ENCODE data around the gene PPIP5K2.
"Not testable (repeated sequence)": the region's sequence is repeated elsewhere in the genome, so short reads cannot be mapped to it uniquely, and the experiment has no call there.

The PPIP5K2 gene

DNA sequence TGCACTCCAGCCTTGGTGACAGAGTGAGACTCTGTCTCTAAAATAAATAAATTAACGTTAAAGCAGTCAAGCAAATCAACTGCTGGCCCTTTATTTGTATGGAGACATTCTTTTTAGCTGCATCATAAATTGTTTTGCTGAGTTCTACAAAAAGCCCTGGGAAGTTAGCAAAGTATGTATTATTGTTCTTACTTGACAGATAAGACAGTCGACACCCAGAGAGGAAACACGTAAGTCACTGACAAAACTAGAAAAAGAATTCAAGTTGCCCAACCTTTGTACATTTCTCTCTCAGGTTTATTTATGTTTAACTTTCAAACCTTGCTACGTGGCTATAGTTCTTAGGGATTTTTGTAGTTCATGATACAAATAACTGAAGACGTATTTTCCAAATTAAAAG is 98.1 kb downstream of the PPIP5K2 start:
- DNase-seq (ENCODE audit: low read depth): no peak
- TF ChIP-seq, protein P1, sequence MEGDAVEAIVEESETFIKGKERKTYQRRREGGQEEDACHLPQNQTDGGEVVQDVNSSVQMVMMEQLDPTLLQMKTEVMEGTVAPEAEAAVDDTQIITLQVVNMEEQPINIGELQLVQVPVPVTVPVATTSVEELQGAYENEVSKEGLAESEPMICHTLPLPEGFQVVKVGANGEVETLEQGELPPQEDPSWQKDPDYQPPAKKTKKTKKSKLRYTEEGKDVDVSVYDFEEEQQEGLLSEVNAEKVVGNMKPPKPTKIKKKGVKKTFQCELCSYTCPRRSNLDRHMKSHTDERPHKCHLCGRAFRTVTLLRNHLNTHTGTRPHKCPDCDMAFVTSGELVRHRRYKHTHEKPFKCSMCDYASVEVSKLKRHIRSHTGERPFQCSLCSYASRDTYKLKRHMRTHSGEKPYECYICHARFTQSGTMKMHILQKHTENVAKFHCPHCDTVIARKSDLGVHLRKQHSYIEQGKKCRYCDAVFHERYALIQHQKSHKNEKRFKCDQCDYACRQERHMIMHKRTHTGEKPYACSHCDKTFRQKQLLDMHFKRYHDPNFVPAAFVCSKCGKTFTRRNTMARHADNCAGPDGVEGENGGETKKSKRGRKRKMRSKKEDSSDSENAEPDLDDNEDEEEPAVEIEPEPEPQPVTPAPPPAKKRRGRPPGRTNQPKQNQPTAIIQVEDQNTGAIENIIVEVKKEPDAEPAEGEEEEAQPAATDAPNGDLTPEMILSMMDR (conservative IDR thresholded peaks at IDR 0.05; ENCODE audit: control insufficient read depth, insufficient read depth, low read depth, low read length): no peak
- no peak overlapping the region for H3K4me3 ChIP-seq (ENCODE audit: control insufficient read depth, low read depth, low read length)

DNA sequence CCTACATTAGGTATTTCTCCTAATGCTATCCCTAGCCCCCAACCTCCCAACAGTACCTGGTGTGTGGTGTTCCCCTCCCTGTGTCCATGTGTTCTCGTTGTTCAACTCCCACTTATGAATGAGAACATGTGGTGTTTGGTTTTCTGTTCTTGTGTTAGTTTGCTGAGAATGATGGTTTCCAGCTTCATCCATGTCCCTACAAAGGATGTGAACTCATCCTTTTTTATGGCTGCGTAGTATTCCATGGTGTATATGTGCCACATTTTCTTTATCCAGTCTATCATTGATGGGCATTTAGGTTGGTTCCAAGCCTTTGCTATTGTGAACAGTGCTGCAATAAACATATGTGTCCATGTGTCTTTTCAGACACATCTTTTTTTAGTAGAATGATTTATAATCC is 99.0 kb downstream of the PPIP5K2 start:
- H3K4me3 ChIP-seq (ENCODE audit: control insufficient read depth, low read depth, low read length); DNase-seq (ENCODE audit: low read depth): not testable (repeated sequence)

DNA sequence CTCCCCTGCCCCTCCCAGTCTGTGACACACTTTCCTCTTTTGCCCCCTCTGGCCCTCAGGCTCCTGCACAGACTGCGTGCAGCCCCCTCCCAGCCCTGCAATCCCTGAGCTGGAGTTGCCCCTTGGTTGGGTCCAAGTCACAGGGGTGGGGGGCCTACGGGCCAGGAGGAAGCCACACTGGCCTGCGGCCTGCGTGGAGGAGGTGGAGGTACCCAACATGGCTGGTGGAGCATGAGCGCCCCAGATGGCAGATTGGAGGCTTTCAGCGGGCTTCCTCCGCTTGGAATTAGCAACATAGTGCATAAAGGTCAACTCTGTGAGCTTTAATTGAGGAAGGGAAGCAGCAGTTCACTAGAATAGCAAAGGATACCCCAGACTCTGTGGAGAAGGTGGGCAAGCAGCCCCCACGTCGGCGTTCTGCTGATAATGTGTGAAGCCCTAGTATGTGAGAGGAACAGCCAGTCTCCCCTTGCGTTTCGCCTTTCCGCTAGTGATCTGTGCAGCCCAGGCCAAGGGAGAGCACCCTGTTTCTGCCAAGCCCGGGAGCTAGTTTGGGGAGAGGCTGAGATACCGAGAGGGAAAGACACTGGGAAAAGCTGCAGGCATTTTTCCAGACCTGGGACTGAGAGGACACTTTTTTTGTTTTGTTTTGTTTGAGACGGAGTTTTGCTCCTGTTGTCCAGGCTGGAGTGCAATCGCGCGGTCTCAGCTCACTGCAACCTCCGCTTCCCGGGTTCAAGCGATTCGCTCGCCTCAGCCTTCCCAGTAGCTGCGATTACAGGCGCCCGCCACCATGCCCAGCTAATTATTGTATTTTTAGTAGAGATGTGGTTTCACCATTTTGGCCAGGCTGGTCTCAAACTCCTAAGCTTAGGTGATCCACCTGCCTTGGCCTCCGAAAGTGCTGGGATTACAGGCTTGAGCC is 103.2 kb downstream of the PPIP5K2 start:
- no peak for DNase-seq (ENCODE audit: low read depth)
- H3K4me3 ChIP-seq (ENCODE audit: control insufficient read depth, low read depth, low read length): no peak overlapping the region
- TF ChIP-seq, protein P1 (conservative IDR thresholded peaks at IDR 0.05; ENCODE audit: control insufficient read depth, insufficient read depth, low read depth, low read length): no peak

DNA sequence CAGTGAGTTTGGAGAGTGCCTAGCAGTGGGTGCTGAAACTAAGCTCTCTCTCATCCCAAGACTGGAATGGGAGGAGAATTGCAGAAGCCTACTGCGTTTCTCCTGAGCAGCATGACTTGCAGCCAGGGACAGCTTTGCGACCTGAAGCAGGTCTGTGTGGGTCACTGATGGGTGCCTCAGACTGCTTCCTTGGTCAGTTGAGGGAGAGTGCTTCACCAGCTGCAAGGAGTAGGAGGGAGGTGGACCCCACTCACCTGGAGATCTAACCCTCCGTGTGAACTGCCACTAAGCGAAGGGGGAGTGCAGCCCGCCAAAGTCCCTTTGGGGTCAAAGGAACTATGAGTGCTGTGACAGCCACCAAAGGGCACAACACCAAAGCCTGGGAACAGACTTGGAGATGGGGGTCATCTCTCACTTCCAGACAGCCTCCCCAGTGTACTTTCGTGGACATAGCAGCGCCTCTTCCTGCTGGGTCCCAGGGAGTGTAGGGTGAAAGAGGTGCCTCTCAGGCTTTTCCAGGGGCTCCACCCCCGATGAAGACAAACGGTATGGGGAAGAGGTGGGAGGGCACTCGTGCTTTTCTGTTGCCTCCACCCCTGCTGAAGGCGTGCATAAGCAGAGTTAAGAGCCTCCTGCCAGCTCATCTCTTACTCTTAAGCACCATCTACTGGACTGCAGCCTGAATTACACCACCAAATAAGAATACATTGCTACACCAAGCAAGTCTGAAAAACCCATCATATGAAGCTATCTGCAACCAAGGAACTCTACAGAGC is 104.2 kb downstream of the PPIP5K2 start:
- peak; percentile 73 for DNase-seq (ENCODE audit: low read depth)
- TF ChIP-seq, protein P1 (conservative IDR thresholded peaks at IDR 0.05; ENCODE audit: control insufficient read depth, insufficient read depth, low read depth, low read length): peak; percentile 74
- no peak overlapping the region for H3K4me3 ChIP-seq (ENCODE audit: control insufficient read depth, low read depth, low read length)

DNA sequence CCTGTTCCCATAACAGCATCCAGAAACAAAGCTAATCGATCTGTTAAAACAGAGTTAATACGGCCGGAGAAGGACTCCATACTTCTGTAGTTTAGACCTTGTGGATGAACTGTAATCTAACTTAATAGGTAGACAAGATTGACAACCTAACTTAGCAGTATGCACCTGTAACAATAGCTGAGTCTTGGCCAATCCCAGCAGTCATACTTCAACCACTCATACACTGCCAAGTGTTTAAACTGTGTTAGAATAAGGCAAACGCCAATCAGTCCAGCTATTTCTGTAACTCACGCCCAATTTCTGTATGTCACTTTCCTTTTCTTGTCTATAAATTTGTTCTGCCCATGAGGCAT is 104.8 kb downstream of the PPIP5K2 start:
- no peak for DNase-seq (ENCODE audit: low read depth)
- TF ChIP-seq, protein P1 (conservative IDR thresholded peaks at IDR 0.05; ENCODE audit: control insufficient read depth, insufficient read depth, low read depth, low read length): no peak
- no peak overlapping the region for H3K4me3 ChIP-seq (ENCODE audit: control insufficient read depth, low read depth, low read length)

DNA sequence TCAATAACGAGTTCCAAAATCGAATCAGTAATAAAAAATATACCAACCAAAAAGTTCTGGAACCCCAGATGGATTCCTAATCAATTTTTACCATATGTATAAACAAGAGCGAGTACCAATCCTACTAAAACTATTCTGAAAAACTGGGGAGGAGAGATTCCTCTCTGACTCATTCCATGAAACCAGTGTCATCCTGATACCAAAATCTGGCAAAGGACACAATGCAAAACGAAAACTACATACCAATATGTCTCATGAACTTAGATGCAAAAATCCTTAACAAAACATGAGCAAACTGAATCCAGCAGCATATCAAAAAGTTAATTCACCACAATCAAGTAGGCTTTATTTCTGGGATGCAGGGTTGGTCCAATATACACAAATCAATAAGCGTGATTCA is 108.0 kb downstream of the PPIP5K2 start:
- DNase-seq (ENCODE audit: low read depth): no peak
- no peak overlapping the region for H3K4me3 ChIP-seq (ENCODE audit: control insufficient read depth, low read depth, low read length)
- TF ChIP-seq, protein P1 (conservative IDR thresholded peaks at IDR 0.05; ENCODE audit: control insufficient read depth, insufficient read depth, low read depth, low read length): no peak

DNA sequence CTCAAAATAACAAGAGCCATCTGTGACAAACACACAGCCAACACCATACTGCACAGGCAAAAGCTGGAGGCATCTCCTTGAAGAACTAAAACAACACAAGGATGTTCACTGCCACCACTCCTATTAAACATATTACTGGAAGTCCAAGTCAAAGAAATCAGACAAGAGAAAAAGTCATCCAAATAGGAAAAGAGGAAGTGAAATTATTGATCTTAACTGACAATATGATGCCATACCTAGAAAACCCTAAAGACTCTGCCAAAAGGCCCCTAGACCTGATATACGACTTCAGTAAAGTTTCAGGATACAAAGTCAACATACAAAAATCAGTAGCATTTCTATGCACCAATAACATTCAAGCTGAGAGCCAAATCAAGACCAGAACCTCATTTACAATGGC is 108.5 kb downstream of the PPIP5K2 start:
- TF ChIP-seq, protein P1 (conservative IDR thresholded peaks at IDR 0.05; ENCODE audit: control insufficient read depth, insufficient read depth, low read depth, low read length): no peak
- DNase-seq (ENCODE audit: low read depth): no peak
- no peak overlapping the region for H3K4me3 ChIP-seq (ENCODE audit: control insufficient read depth, low read depth, low read length)
